Endodermal cell (in vitro differentiated cells): ENCODE measurements around the gene FBXL3. TPM values are rescaled to one million over a fixed set of nuclear protein-coding genes. Genes with fewer than 3 reads are reported as not detected.

Source experiments
- DNase-seq: peaks from one replicate; pipeline ENCODE4 v3.0.0-alpha.2; 2017
- H3K27ac ChIP-seq: 2 replicates; pipeline ENCODE4 v1.5.1; 2013; ENCODE audit warnings: mild to moderate bottlenecking, low read depth, low read length, moderate library complexity
- H3K27me3 ChIP-seq: 2 replicates; pipeline ENCODE4 v1.6.1; 2013; ENCODE audit warnings: mild to moderate bottlenecking, low read length, moderate library complexity; ENCODE audit not compliant: insufficient read depth, control insufficient read depth, poor library complexity, severe bottlenecking
- H3K36me3 ChIP-seq: 2 replicates; pipeline ENCODE4 v1.7.0; 2013; ENCODE audit warnings: mild to moderate bottlenecking, low read length, moderate library complexity; ENCODE audit not compliant: control insufficient read depth, insufficient read depth
- H3K4me1 ChIP-seq: one replicate; pipeline ENCODE4 v1.7.0; 2013; ENCODE audit warnings: low read length; ENCODE audit not compliant: control insufficient read depth, insufficient read depth
- H3K4me3 ChIP-seq: 2 replicates; pipeline ENCODE4 v1.5.1; 2013; ENCODE audit warnings: mild to moderate bottlenecking, low read length, moderate library complexity
- H3K9ac ChIP-seq: 2 replicates; pipeline ENCODE4 v1.6.1; 2013; ENCODE audit warnings: mild to moderate bottlenecking, low read length, moderate library complexity; ENCODE audit not compliant: poor library complexity, severe bottlenecking; ENCODE audit errors: extremely low read depth
- H3K9me3 ChIP-seq: 2 replicates; pipeline ENCODE4 v1.6.1; 2013; ENCODE audit warnings: mild to moderate bottlenecking, low read length, moderate library complexity; ENCODE audit not compliant: control insufficient read depth
- H3K27ac Mint-ChIP-seq: 2 replicates; pipeline ENCODE4 v1.8.0; 2020; ENCODE audit warnings: mixed read lengths
- H3K27me3 Mint-ChIP-seq: 2 replicates; pipeline ENCODE4 v1.8.0; 2021; ENCODE audit warnings: mild to moderate bottlenecking, mixed read lengths; ENCODE audit not compliant: insufficient read depth
- H3K36me3 Mint-ChIP-seq: 2 replicates; pipeline ENCODE4 v1.8.0; 2020; ENCODE audit warnings: low read depth, mixed read lengths
- H3K4me1 Mint-ChIP-seq: 2 replicates; pipeline ENCODE4 v1.8.0; 2020; ENCODE audit warnings: mixed read lengths
- H3K4me3 Mint-ChIP-seq: 2 replicates; pipeline ENCODE4 v1.8.0; 2020; ENCODE audit warnings: mild to moderate bottlenecking, moderate library complexity, mixed read lengths
- H3K9me3 Mint-ChIP-seq: 2 replicates; pipeline ENCODE4 v1.8.0; 2020; ENCODE audit warnings: mild to moderate bottlenecking, mixed read lengths
- WGBS, 2 experiments: methylation state at CpG; one replicate each; pipeline versions ENCODE4 v1.1.5 to v1.1.7; 2013; ENCODE audit warnings: missing lambda C conversion rate in 2 of 2, mixed read lengths in 1 of 2; ENCODE audit not compliant: insufficient coverage in 1 of 2, insufficient read length in 1 of 2; 5-methylcytosine and 5-hydroxymethylcytosine counted together
- total RNA-seq, 2 donors: library from RNA; stranded (reverse); fragmentation: NEBNext Ultra II Directional in 1 of 2; extraction: Animal tissue kit (Norgen Biotek cat#: 25700) in 1 of 2; gene quantifications; 2 replicates in 1 of 2; 3 replicates in 1 of 2; pipeline ENCODE4 v1.2.1, GENCODE V29; 2021
- TF ChIP-seq, protein P1 (sequence below): fragments of 200-600 bp; sonication (generic); conservative IDR thresholded peaks from 2 replicates; pipeline ENCODE4 v1.5.0; 2021; ENCODE audit warnings: antibody characterized with exemption, mild to moderate bottlenecking

Gene FBXL3
- total RNA-seq, 2 donors from 2014 or later: 12.7 to 14.3 TPM

- no peaks in the 10 kb centered on the region for H3K36me3 Mint-ChIP-seq
- TF ChIP-seq, protein P1, sequence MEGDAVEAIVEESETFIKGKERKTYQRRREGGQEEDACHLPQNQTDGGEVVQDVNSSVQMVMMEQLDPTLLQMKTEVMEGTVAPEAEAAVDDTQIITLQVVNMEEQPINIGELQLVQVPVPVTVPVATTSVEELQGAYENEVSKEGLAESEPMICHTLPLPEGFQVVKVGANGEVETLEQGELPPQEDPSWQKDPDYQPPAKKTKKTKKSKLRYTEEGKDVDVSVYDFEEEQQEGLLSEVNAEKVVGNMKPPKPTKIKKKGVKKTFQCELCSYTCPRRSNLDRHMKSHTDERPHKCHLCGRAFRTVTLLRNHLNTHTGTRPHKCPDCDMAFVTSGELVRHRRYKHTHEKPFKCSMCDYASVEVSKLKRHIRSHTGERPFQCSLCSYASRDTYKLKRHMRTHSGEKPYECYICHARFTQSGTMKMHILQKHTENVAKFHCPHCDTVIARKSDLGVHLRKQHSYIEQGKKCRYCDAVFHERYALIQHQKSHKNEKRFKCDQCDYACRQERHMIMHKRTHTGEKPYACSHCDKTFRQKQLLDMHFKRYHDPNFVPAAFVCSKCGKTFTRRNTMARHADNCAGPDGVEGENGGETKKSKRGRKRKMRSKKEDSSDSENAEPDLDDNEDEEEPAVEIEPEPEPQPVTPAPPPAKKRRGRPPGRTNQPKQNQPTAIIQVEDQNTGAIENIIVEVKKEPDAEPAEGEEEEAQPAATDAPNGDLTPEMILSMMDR: no peak
- Histone ChIP-seq H3K9me3 (peaks cover 26% of the 10 kb centered on the region), H3K9ac (no peak overlapping the region), H3K27me3 (no peaks in the 10 kb centered on the region), H3K36me3 (no peaks in the 10 kb centered on the region), H3K4me1 (no peaks in the 10 kb centered on the region), H3K4me3 (no peak overlapping the region), H3K27ac (no peak overlapping the region)
- no peak overlapping the region for H3K4me3 Mint-ChIP-seq
- DNase-seq: no peak
- no peaks in the 10 kb centered on the region for H3K4me1 Mint-ChIP-seq
- peaks cover 52% of the 10 kb centered on the region for H3K9me3 Mint-ChIP-seq
- WGBS, 2 experiments: 84 to 87% methylated on average over 3 to 4 of the region's 4 CpGs
- H3K27me3 Mint-ChIP-seq: no peaks in the 10 kb centered on the region
- no peak overlapping the region for H3K27ac Mint-ChIP-seq
Observed at GRCh38 chr13:76958841-76959432, 68.0 kb downstream of the FBXL3 start.

DNA sequence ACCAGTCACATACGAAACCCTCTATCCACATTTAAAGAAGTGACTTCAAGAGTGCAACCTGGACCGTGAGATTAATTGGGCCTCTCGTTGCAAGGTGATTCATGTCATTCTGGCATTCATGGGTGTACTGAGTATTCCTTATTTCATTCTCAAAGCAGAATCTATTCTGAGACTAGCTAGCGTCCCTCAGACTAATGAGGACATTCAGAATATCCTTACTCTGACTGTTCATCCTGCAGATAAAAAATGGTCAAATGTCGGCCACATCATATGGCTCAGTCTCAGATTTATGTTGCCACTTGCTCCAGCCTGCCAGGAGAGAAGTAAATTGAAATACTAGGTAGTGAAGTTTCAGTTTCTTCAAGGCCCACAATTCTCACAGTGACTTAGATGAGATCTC lies 71.3 kb downstream of the FBXL3 start:
- Histone ChIP-seq H3K27ac (no peak overlapping the region), H3K9me3 (peaks cover 19% of the 10 kb centered on the region), H3K27me3 (peaks cover 11% of the 10 kb centered on the region), H3K9ac (no peak overlapping the region), H3K4me3 (no peak overlapping the region), H3K4me1 (no peaks in the 10 kb centered on the region), H3K36me3 (no peaks in the 10 kb centered on the region)
- no peak for DNase-seq
- no peaks in the 10 kb centered on the region for H3K27me3 Mint-ChIP-seq
- TF ChIP-seq, protein P1: no peak
- H3K27ac Mint-ChIP-seq: no peak overlapping the region
- H3K36me3 Mint-ChIP-seq: no peaks in the 10 kb centered on the region
- H3K9me3 Mint-ChIP-seq: peaks cover 34% of the 10 kb centered on the region
- no peak overlapping the region for H3K4me3 Mint-ChIP-seq
- 92 to 100% methylated on average over 2 to 5 of the region's 5 CpGs for WGBS, 2 experiments
- no peaks in the 10 kb centered on the region for H3K4me1 Mint-ChIP-seq

Other genes starting within 250 kb of the FBXL3 start
- 1 to 10 TPM; 1.3 to 2.6 TPM for gene KCTD12, start 140.8 kb downstream of the FBXL3 start, total RNA-seq
- not detected for gene ACOD1, start 78.6 kb downstream of the FBXL3 start, total RNA-seq
- 10 to 100 TPM; 13.6 to 13.9 TPM for gene CLN5, start 35.1 kb downstream of the FBXL3 start, total RNA-seq